ENCODE data around the gene PANK4. TPM values are rescaled to one million over a fixed set of nuclear protein-coding genes. Genes with fewer than 3 reads are reported as not detected.

The PANK4 gene
- polyA plus RNA-seq, 2 of the 4 experiments (the other 2 are of a cell fraction): 8.1 to 13.8 TPM

DNA sequence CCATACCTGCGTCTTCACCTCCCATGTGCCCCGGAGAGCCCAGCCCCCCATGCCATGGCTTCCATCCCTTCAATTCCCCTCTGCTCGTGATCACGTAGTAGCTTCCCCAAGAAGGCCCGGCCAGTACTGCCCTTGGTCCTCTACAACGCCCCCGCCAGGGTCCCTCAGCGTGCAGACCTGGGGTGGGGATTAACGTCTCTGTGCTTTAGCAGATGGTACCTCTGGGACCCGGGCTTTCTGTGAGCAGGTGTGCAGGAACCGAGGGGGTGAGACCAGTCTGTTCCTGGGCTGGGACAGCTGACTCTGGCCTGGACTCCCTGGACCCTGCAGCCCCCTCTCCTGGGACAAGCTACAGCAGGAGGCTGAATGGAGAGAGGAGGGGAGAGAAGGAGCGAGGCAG lies 49.1 kb downstream of the PANK4 start:
- no peak for FAIRE-seq
- Histone ChIP-seq H3K9me3 (no peaks in the 10 kb centered on the region), H3K4me1 (no peaks in the 10 kb centered on the region), H3K27ac (no peak overlapping the region), H3K4me3 (no peak overlapping the region), H3K4me2 (no peak overlapping the region)
- ChIA-PET POLR2A (interaction anchor here (0.7 kb wide), 1 partner anchor 33 kb away, joined by 5 read pairs; no protein-coding TSS in a partner anchor), CTCF (no interaction called here)
- no peak for TF ChIP-seq KDM1A (IDR thresholded peaks at IDR 0.05; ENCODE audit: low read depth)
- TF ChIP-seq EHF (CRISPR knock-in tag; IDR thresholded peaks at IDR 0.05): no peak
- no peak for TF ChIP-seq FOSB (CRISPR knock-in tag; IDR thresholded peaks at IDR 0.05)
- no peak for TF ChIP-seq TFCP2L1 (CRISPR knock-in tag; IDR thresholded peaks at IDR 0.05)
- TF ChIP-seq, protein P1, sequence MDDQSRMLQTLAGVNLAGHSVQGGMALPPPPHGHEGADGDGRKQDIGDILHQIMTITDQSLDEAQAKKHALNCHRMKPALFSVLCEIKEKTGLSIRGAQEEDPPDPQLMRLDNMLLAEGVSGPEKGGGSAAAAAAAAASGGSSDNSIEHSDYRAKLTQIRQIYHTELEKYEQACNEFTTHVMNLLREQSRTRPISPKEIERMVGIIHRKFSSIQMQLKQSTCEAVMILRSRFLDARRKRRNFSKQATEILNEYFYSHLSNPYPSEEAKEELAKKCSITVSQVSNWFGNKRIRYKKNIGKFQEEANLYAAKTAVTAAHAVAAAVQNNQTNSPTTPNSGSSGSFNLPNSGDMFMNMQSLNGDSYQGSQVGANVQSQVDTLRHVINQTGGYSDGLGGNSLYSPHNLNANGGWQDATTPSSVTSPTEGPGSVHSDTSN (IDR thresholded peaks at IDR 0.05): no peak
- TF ChIP-seq, protein P2, sequence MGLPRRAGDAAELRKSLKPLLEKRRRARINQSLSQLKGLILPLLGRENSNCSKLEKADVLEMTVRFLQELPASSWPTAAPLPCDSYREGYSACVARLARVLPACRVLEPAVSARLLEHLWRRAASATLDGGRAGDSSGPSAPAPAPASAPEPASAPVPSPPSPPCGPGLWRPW (IDR thresholded peaks at IDR 0.05): no peak
- TF ChIP-seq HOXA7 (CRISPR knock-in tag; IDR thresholded peaks at IDR 0.05): no peak
- TF ChIP-seq ZSCAN20 (CRISPR knock-in tag; IDR thresholded peaks at IDR 0.05): no peak
- TF ChIP-seq, protein P3, sequence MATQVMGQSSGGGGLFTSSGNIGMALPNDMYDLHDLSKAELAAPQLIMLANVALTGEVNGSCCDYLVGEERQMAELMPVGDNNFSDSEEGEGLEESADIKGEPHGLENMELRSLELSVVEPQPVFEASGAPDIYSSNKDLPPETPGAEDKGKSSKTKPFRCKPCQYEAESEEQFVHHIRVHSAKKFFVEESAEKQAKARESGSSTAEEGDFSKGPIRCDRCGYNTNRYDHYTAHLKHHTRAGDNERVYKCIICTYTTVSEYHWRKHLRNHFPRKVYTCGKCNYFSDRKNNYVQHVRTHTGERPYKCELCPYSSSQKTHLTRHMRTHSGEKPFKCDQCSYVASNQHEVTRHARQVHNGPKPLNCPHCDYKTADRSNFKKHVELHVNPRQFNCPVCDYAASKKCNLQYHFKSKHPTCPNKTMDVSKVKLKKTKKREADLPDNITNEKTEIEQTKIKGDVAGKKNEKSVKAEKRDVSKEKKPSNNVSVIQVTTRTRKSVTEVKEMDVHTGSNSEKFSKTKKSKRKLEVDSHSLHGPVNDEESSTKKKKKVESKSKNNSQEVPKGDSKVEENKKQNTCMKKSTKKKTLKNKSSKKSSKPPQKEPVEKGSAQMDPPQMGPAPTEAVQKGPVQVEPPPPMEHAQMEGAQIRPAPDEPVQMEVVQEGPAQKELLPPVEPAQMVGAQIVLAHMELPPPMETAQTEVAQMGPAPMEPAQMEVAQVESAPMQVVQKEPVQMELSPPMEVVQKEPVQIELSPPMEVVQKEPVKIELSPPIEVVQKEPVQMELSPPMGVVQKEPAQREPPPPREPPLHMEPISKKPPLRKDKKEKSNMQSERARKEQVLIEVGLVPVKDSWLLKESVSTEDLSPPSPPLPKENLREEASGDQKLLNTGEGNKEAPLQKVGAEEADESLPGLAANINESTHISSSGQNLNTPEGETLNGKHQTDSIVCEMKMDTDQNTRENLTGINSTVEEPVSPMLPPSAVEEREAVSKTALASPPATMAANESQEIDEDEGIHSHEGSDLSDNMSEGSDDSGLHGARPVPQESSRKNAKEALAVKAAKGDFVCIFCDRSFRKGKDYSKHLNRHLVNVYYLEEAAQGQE (IDR thresholded peaks at IDR 0.05): no peak
- TF ChIP-seq, protein P4, sequence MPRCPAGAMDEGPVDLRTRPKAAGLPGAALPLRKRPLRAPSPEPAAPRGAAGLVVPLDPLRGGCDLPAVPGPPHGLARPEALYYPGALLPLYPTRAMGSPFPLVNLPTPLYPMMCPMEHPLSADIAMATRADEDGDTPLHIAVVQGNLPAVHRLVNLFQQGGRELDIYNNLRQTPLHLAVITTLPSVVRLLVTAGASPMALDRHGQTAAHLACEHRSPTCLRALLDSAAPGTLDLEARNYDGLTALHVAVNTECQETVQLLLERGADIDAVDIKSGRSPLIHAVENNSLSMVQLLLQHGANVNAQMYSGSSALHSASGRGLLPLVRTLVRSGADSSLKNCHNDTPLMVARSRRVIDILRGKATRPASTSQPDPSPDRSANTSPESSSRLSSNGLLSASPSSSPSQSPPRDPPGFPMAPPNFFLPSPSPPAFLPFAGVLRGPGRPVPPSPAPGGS (IDR thresholded peaks at IDR 0.05): no peak
- no peak for TF ChIP-seq CHD2 (IDR thresholded peaks at IDR 0.05; ENCODE audit: low read length, partially characterized antibody)
- no peak for TF ChIP-seq SMC3 (IDR thresholded peaks at IDR 0.05)
- WGBS (ENCODE audit: missing lambda C conversion rate): 82% methylated on average over 8 of the region's 12 CpGs
- ATAC-seq: no peak
- DNase-seq (ENCODE audit: low read depth in 1 of 2, low spot score in 1 of 2): no peak

DNA sequence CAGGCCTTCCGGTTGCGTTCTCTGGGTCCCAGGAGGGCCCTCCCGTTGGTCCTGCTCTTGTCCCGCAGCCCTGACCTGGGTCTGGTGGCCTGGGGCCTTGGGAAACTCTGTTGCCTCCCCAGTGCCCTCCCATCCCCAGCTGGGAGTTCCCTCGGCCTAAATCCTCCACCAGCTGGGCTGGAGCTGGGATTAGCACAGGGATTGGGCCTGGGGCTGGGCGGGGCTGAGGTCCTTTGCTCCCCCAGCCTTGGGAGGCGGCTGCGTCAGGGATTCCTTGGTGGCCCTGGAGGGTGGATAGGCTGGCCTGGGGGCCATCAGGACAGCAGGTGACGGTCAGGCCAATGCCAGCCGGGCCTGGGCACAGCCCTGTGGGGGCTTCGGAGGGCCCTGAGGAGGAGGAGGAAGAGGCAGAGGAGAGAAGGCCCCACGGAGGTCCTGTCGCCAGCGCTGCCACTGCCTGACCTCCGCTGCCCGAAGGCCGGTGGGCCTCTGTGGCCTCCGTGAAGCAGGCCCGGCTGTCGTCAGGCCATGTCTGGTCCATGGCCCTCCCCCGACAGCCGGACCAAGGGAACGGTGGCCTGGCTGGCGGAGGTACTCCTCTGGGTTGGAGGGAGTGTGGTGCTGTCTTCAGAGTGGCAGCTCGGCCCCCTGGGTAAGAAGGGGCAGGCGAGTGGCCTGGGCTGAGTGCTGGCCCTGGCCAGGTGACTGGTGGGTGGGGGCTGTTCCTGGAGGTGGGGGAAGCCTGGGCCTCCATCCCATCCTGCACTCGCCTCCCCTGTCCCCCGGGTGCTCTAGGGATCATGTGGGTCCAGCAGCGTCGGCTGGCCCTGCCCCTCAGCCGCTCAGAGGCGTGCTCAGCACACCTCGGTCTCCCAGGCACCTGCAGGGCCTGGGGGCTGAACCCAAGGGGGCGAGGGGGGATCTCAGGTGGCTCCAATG lies 50.1 kb downstream of the PANK4 start, which contains the start of gene PLCH2:
PLCH2 (plus strand) TSS at position 229 of the 939 bp plus-strand sequence; CDS start at position 529, 300 bp downstream.
- 80% methylated on average over 8 of the region's 34 CpGs for WGBS (ENCODE audit: missing lambda C conversion rate)
- CTCF ChIA-PET: no interaction called here
- POLR2A ChIA-PET: no interaction called here

More for the DNA sequence above, 50.1 kb downstream of the PANK4 start, which contains the start of gene PLCH2:
- H3K9me3 ChIP-seq: no peaks in the 10 kb centered on the region
- H3K4me3 ChIP-seq: no peak within 1 kb of the TSS
- no peak within 1 kb of the TSS for H3K4me2 ChIP-seq
- TF ChIP-seq EHF (CRISPR knock-in tag; IDR thresholded peaks at IDR 0.05) (no peak), SREBF2 (IDR thresholded peaks at IDR 0.05) (no peak), FOSB (CRISPR knock-in tag; IDR thresholded peaks at IDR 0.05) (no peak), CHD4 (IDR thresholded peaks at IDR 0.05; ENCODE audit: borderline replicate concordance) (no peak), KDM1A (IDR thresholded peaks at IDR 0.05; ENCODE audit: low read depth) (no peak)
- TF ChIP-seq, protein P5, sequence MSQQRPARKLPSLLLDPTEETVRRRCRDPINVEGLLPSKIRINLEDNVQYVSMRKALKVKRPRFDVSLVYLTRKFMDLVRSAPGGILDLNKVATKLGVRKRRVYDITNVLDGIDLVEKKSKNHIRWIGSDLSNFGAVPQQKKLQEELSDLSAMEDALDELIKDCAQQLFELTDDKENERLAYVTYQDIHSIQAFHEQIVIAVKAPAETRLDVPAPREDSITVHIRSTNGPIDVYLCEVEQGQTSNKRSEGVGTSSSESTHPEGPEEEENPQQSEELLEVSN (IDR thresholded peaks at IDR 0.05; ENCODE audit: borderline replicate concordance, low read depth): no peak
- H3K27ac ChIP-seq: no peak within 1 kb of the TSS
- no peak for ATAC-seq
- no peak for DNase-seq (ENCODE audit: low read depth in 1 of 2, low spot score in 1 of 2)
- no peak for FAIRE-seq
- no peaks in the 10 kb centered on the region for H3K4me1 ChIP-seq

Data from A549 (cell line).